Measurements from ENCODE around the gene MRPL23. TPM values are rescaled to one million over a fixed set of nuclear protein-coding genes. Genes with fewer than 3 reads are reported as not detected.

Gene MRPL23
- total RNA-seq, 1 donor, result 65.4 TPM

- Histone ChIP-seq H3K4me1 (ENCODE audit: insufficient read depth, low read length) (no peaks in the 10 kb centered on the region), H3K27me3 (ENCODE audit: insufficient read depth, low read length) (no peaks in the 10 kb centered on the region), H3K9me3 (ENCODE audit: low read depth, low read length) (no peaks in the 10 kb centered on the region), H3K4me3 (ENCODE audit: low read length) (no peak overlapping the region)
Measured at GRCh38 chr11:1979607-1980006, 32.5 kb downstream of the MRPL23 start.

- no peak overlapping the region for H3K4me3 ChIP-seq (ENCODE audit: low read length)
- no peaks in the 10 kb centered on the region for H3K4me1 ChIP-seq (ENCODE audit: insufficient read depth, low read length)
- H3K27me3 ChIP-seq (ENCODE audit: insufficient read depth, low read length), result no peaks in the 10 kb centered on the region
- H3K9me3 ChIP-seq (ENCODE audit: low read depth, low read length), result no peaks in the 10 kb centered on the region
Measured at GRCh38 chr11:1982873-1983600, 35.9 kb downstream of the MRPL23 start.

- Histone ChIP-seq H3K4me3 (ENCODE audit: low read length) (no peak overlapping the region), H3K9me3 (ENCODE audit: low read depth, low read length) (no peaks in the 10 kb centered on the region), H3K27me3 (ENCODE audit: insufficient read depth, low read length) (no peaks in the 10 kb centered on the region), H3K4me1 (ENCODE audit: insufficient read depth, low read length) (no peaks in the 10 kb centered on the region)
Measured at GRCh38 chr11:1983601-1983961, 36.4 kb downstream of the MRPL23 start.

GRCh38 chr11:1987024-1987423 lies 39.9 kb downstream of the MRPL23 start:
- Histone ChIP-seq H3K4me1 (ENCODE audit: insufficient read depth, low read length) (no peaks in the 10 kb centered on the region), H3K27me3 (ENCODE audit: insufficient read depth, low read length) (no peaks in the 10 kb centered on the region), H3K9me3 (ENCODE audit: low read depth, low read length) (no peaks in the 10 kb centered on the region), H3K4me3 (ENCODE audit: low read length) (no peak overlapping the region)

- Histone ChIP-seq H3K4me1 (ENCODE audit: insufficient read depth, low read length) (no peaks in the 10 kb centered on the region), H3K9me3 (ENCODE audit: low read depth, low read length) (no peaks in the 10 kb centered on the region), H3K4me3 (ENCODE audit: low read length) (no peak overlapping the region), H3K27me3 (ENCODE audit: insufficient read depth, low read length) (no peaks in the 10 kb centered on the region)
Measured at GRCh38 chr11:1988174-1988573, 41.0 kb downstream of the MRPL23 start.

GRCh38 chr11:1988667-1989317 lies 41.7 kb downstream of the MRPL23 start:
- Histone ChIP-seq H3K27me3 (ENCODE audit: insufficient read depth, low read length) (no peaks in the 10 kb centered on the region), H3K4me3 (ENCODE audit: low read length) (no peak overlapping the region), H3K9me3 (ENCODE audit: low read depth, low read length) (no peaks in the 10 kb centered on the region), H3K4me1 (ENCODE audit: insufficient read depth, low read length) (no peaks in the 10 kb centered on the region)

GRCh38 chr11:1989953-1990352 lies 42.8 kb downstream of the MRPL23 start:
- no peaks in the 10 kb centered on the region for H3K27me3 ChIP-seq (ENCODE audit: insufficient read depth, low read length)
- H3K4me3 ChIP-seq (ENCODE audit: low read length), result no peak overlapping the region
- H3K4me1 ChIP-seq (ENCODE audit: insufficient read depth, low read length), result no peaks in the 10 kb centered on the region
- H3K9me3 ChIP-seq (ENCODE audit: low read depth, low read length), result no peaks in the 10 kb centered on the region

GRCh38 chr11:1990872-1991578 lies 43.9 kb downstream of the MRPL23 start:
- H3K9me3 ChIP-seq (ENCODE audit: low read depth, low read length), result no peaks in the 10 kb centered on the region
- no peak overlapping the region for H3K4me3 ChIP-seq (ENCODE audit: low read length)
- no peaks in the 10 kb centered on the region for H3K4me1 ChIP-seq (ENCODE audit: insufficient read depth, low read length)
- H3K27me3 ChIP-seq (ENCODE audit: insufficient read depth, low read length), result no peaks in the 10 kb centered on the region

- Histone ChIP-seq H3K27me3 (ENCODE audit: insufficient read depth, low read length) (no peaks in the 10 kb centered on the region), H3K9me3 (ENCODE audit: low read depth, low read length) (no peaks in the 10 kb centered on the region), H3K4me3 (ENCODE audit: low read length) (no peak overlapping the region), H3K4me1 (ENCODE audit: insufficient read depth, low read length) (no peaks in the 10 kb centered on the region)
Measured at GRCh38 chr11:1992111-1992510, 45.0 kb downstream of the MRPL23 start.

- Histone ChIP-seq H3K4me1 (ENCODE audit: insufficient read depth, low read length) (no peaks in the 10 kb centered on the region), H3K27me3 (ENCODE audit: insufficient read depth, low read length) (no peaks in the 10 kb centered on the region), H3K9me3 (ENCODE audit: low read depth, low read length) (no peaks in the 10 kb centered on the region), H3K4me3 (ENCODE audit: low read length) (no peak overlapping the region)
Measured at GRCh38 chr11:1994121-1994520, 47.0 kb downstream of the MRPL23 start.

GRCh38 chr11:1997755-1998154 lies 50.6 kb downstream of the MRPL23 start, which contains the start of gene H19:
Gene H19, minus strand, starts transcription at chr11:1997842.
- Histone ChIP-seq H3K27me3 (ENCODE audit: insufficient read depth, low read length) (no peaks in the 10 kb centered on the region), H3K4me3 (ENCODE audit: low read length) (no peak within 1 kb of the TSS), H3K9me3 (ENCODE audit: low read depth, low read length) (no peaks in the 10 kb centered on the region), H3K4me1 (ENCODE audit: insufficient read depth, low read length) (no peaks in the 10 kb centered on the region)

GRCh38 chr11:1998290-1998689 lies 51.2 kb downstream of the MRPL23 start:
- Histone ChIP-seq H3K4me1 (ENCODE audit: insufficient read depth, low read length) (no peaks in the 10 kb centered on the region), H3K27me3 (ENCODE audit: insufficient read depth, low read length) (no peaks in the 10 kb centered on the region), H3K4me3 (ENCODE audit: low read length) (no peak overlapping the region), H3K9me3 (ENCODE audit: low read depth, low read length) (no peaks in the 10 kb centered on the region)

GRCh38 chr11:1998861-1999260 lies 51.7 kb downstream of the MRPL23 start:
- Histone ChIP-seq H3K27me3 (ENCODE audit: insufficient read depth, low read length) (no peaks in the 10 kb centered on the region), H3K4me1 (ENCODE audit: insufficient read depth, low read length) (no peaks in the 10 kb centered on the region)

GRCh38 chr11:2002042-2002776 lies 55.1 kb downstream of the MRPL23 start:
- Histone ChIP-seq H3K4me1 (ENCODE audit: insufficient read depth, low read length) (no peaks in the 10 kb centered on the region), H3K9me3 (ENCODE audit: low read depth, low read length) (no peaks in the 10 kb centered on the region), H3K4me3 (ENCODE audit: low read length) (no peak overlapping the region), H3K27me3 (ENCODE audit: insufficient read depth, low read length) (no peaks in the 10 kb centered on the region)

More at GRCh38 chr11:1998861-1999260, 51.7 kb downstream of the MRPL23 start:
- Histone ChIP-seq H3K9me3 (ENCODE audit: low read depth, low read length) (no peaks in the 10 kb centered on the region), H3K4me3 (ENCODE audit: low read length) (no peak overlapping the region)

GRCh38 chr11:2002807-2003206 lies 55.7 kb downstream of the MRPL23 start:
- Histone ChIP-seq H3K9me3 (ENCODE audit: low read depth, low read length) (no peaks in the 10 kb centered on the region), H3K4me1 (ENCODE audit: insufficient read depth, low read length) (no peaks in the 10 kb centered on the region), H3K27me3 (ENCODE audit: insufficient read depth, low read length) (no peaks in the 10 kb centered on the region), H3K4me3 (ENCODE audit: low read length) (no peak overlapping the region)
